RPMI8226 (cell line): ENCODE results near the gene CFAP410.

Experiments used
- DNase-seq: peaks from one replicate; pipeline ENCODE4 v3.0.0-alpha.2; 2015

CFAP410 gene

DNA sequence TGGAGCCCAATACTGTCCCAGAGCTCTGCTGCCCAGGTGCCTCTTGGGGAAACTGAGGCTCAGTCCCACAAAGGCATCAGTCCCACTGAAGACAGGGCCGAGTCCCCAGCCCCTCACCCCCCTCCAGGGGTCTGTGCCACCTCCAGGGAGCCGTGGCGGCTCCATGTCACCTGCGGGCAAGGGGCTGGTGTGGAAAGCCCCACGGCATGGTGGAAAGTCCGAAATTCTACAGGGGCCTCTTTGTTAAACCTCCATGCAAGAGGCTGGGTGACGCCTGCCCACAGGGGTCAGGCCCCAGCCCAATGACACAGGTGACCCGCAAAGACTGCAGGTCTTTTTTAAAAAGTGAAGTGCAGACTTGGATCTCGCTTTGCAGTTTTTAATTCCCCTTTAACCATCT is 56.8 kb downstream of the CFAP410 start:
- DNase-seq = no peak

DNA sequence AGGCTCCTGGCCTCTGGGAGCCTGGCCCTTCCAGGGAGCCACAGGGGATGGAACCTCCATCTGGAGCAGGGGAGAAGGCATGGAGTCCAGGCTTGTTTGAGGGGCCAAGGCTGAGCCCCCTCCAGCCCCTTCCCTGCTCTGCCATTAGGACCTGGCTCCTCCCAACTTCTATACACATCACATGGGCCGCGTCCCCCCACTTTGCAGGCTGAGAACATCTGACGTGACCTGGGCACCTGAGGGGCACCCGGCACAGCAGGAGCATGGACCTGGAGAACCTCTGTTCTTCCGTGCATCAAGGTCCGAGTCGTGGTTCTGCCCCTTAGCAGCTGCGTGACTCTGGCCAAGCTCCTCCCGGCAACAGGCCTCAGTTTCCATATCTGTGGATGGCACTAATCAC is 57.4 kb downstream of the CFAP410 start:
- DNase-seq = no peak

DNA sequence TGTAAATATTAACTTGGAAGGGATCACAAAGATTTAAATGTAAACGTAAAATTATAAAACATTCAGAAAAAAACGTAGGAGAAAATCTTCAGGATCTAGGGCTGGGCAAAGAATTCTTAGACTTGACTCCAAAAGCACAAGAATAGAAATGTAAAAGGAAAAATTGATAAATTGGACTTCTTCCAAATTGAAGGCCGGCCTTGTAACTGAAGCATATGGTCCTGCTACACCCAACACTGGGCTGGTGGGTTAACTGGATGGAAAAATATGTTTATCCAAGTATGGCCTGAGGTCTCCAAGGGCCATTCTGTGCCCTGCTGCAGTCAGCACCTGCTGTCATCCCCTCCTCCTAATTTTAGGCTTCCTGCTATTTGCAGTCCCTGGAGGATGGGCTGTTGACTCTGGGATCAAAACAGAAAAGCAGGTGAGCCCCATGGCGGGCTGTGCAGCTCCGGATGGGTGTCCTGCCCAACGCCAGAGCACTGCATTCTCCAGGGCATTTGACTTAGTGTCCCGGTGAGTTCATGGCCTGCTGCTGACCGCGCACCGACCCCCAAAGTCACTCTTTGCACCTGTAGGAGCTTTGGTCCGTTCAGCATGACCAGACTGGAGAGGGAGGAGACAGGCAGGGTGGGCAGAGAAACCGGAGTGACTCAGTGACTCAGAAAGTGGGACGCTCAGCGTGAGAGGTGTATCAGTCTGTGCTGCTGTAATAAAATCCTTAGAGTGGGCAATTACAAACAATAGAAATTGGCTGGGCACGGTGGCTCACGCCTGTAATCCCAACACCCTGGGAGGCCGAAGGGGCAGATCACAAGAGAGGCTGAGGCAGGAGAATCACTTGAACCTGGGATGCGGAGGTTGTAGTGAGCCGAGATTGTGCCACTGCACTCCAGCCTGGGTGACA is 59.6 kb downstream of the CFAP410 start:
- DNase-seq = no peak
